Muscle layer of duodenum (tissue), 2 donors: Measurements from ENCODE around the gene DOCK9.

ENCODE experiments used
- H3K27ac ChIP-seq: one replicate; pipeline ENCODE4 v1.7.0; 2013; ENCODE audit warnings: mild to moderate bottlenecking, low read length
- H3K27me3 ChIP-seq: one replicate; pipeline ENCODE4 v1.7.0; 2013; ENCODE audit warnings: low read depth, mild to moderate bottlenecking, control low read depth, low read length
- H3K36me3 ChIP-seq, 2 donors: one replicate each; pipeline ENCODE4 v1.7.0; 2013; ENCODE audit warnings: low read length in 2 of 2, control low read depth in 1 of 2, mild to moderate bottlenecking in 1 of 2; ENCODE audit not compliant: insufficient read depth in 2 of 2, control insufficient read depth in 1 of 2
- H3K4me1 ChIP-seq, 2 donors: one replicate each; pipeline ENCODE4 v1.7.0; 2013; ENCODE audit warnings: low read length in 2 of 2, mild to moderate bottlenecking in 2 of 2, control low read depth in 1 of 2, moderate library complexity in 1 of 2; ENCODE audit not compliant: insufficient read depth in 2 of 2, control insufficient read depth in 1 of 2
- H3K4me3 ChIP-seq, 2 donors: one replicate each; pipeline ENCODE4 v1.7.0; 2013; ENCODE audit warnings: low read length in 2 of 2, low read depth in 1 of 2, mild to moderate bottlenecking in 1 of 2
- H3K9me3 ChIP-seq, 2 donors: one replicate each; pipeline ENCODE4 v1.7.0; 2013; ENCODE audit warnings: low read length in 2 of 2, control low read depth in 1 of 2, mild to moderate bottlenecking in 1 of 2; ENCODE audit not compliant: control insufficient read depth in 1 of 2
- donor health status: healthy.

The DOCK9 gene

GRCh38 chr13:98985591-98985990 lies 7.7 kb upstream of the DOCK9 start:
- no peak overlapping the region for H3K27ac ChIP-seq
- peaks cover 0 to 24% of the 10 kb centered on the region in 2 donors for H3K4me1 ChIP-seq

GRCh38 chr13:98984983-98985382 lies 7.1 kb upstream of the DOCK9 start:
- peaks cover 0 to 28% of the 10 kb centered on the region in 2 donors for H3K4me1 ChIP-seq

More at GRCh38 chr13:98985591-98985990, 7.7 kb upstream of the DOCK9 start:
- no peaks in the 10 kb centered on the region for H3K9me3 ChIP-seq
- no peaks in the 10 kb centered on the region for H3K36me3 ChIP-seq
- H3K4me3 ChIP-seq, result no peak overlapping the region
- H3K27me3 ChIP-seq, result no peaks in the 10 kb centered on the region

GRCh38 chr13:98984118-98984517 lies 6.3 kb upstream of the DOCK9 start:
- Histone ChIP-seq H3K27ac (no peak overlapping the region), H3K4me1 (peaks cover 0 to 35% of the 10 kb centered on the region in 2 donors), H3K4me3 (no peak overlapping the region), H3K9me3 (no peaks in the 10 kb centered on the region), H3K27me3 (no peaks in the 10 kb centered on the region), H3K36me3 (no peaks in the 10 kb centered on the region)

More at GRCh38 chr13:98984983-98985382, 7.1 kb upstream of the DOCK9 start:
- Histone ChIP-seq H3K27ac (no peak overlapping the region), H3K36me3 (no peaks in the 10 kb centered on the region), H3K27me3 (no peaks in the 10 kb centered on the region), H3K9me3 (no peaks in the 10 kb centered on the region), H3K4me3 (no peak overlapping the region)

- Histone ChIP-seq H3K27ac (no peak overlapping the region), H3K27me3 (no peaks in the 10 kb centered on the region), H3K4me3 (no peak overlapping the region), H3K4me1 (peaks cover 0 to 36% of the 10 kb centered on the region in 2 donors), H3K36me3 (no peaks in the 10 kb centered on the region), H3K9me3 (no peaks in the 10 kb centered on the region)
These were observed 5.3 kb upstream of the DOCK9 start for GRCh38 chr13:98983182-98983581.

GRCh38 chr13:98981369-98982080 lies 3.7 kb upstream of the DOCK9 start:
- H3K4me3 ChIP-seq, result no peak overlapping the region
- H3K27me3 ChIP-seq, result no peaks in the 10 kb centered on the region
- H3K36me3 ChIP-seq, result no peaks in the 10 kb centered on the region
- H3K27ac ChIP-seq, result no peak overlapping the region
- peaks cover 0 to 46% of the 10 kb centered on the region in 2 donors for H3K4me1 ChIP-seq
- no peaks in the 10 kb centered on the region for H3K9me3 ChIP-seq

GRCh38 chr13:98979012-98979660 lies 1.3 kb upstream of the DOCK9 start:
- H3K4me1 ChIP-seq, result peaks cover 0 to 65% of the 10 kb centered on the region in 2 donors
- no peak overlapping the region for H3K27ac ChIP-seq
- no peaks in the 10 kb centered on the region for H3K9me3 ChIP-seq
- H3K27me3 ChIP-seq, result no peaks in the 10 kb centered on the region
- H3K36me3 ChIP-seq, result no peaks in the 10 kb centered on the region
- no peak overlapping the region for H3K4me3 ChIP-seq

- H3K36me3 ChIP-seq, result no peaks in the 10 kb centered on the region
- H3K27ac ChIP-seq, result peak overlapping the region; percentile 58
- H3K9me3 ChIP-seq, result no peaks in the 10 kb centered on the region
- peaks cover 0 to 73% of the 10 kb centered on the region in 2 donors for H3K4me1 ChIP-seq
- H3K4me3 ChIP-seq, result peak overlapping the region; percentile 58 to 64
- H3K27me3 ChIP-seq, result no peaks in the 10 kb centered on the region
These were observed 416 bp upstream of the DOCK9 start for GRCh38 chr13:98978280-98978679.

GRCh38 chr13:98976941-98977340 lies 923 bp downstream of the DOCK9 start:
- Histone ChIP-seq H3K27me3 (no peaks in the 10 kb centered on the region), H3K36me3 (no peaks in the 10 kb centered on the region), H3K4me1 (peaks cover 0 to 79% of the 10 kb centered on the region in 2 donors), H3K9me3 (no peaks in the 10 kb centered on the region), H3K27ac (no peak overlapping the region), H3K4me3 (peak overlapping the region; percentile 58 to 64)

GRCh38 chr13:98976338-98976737 lies 1.5 kb downstream of the DOCK9 start:
- H3K27ac ChIP-seq, result peak overlapping the region; percentile 18
- H3K9me3 ChIP-seq, result no peaks in the 10 kb centered on the region
- H3K36me3 ChIP-seq, result no peaks in the 10 kb centered on the region
- H3K27me3 ChIP-seq, result no peaks in the 10 kb centered on the region
- peak overlapping the region; percentile 2 to 64 for H3K4me3 ChIP-seq
- H3K4me1 ChIP-seq, result peaks cover 0 to 81% of the 10 kb centered on the region in 2 donors

GRCh38 chr13:98975822-98976261 lies 2.0 kb downstream of the DOCK9 start:
- Histone ChIP-seq H3K27ac (peak overlapping the region; percentile 18), H3K27me3 (no peaks in the 10 kb centered on the region), H3K4me1 (peaks cover 0 to 82% of the 10 kb centered on the region in 2 donors), H3K9me3 (no peaks in the 10 kb centered on the region), H3K4me3 (peak overlapping the region; percentile 2 to 64), H3K36me3 (no peaks in the 10 kb centered on the region)

GRCh38 chr13:98974053-98974452 lies 3.8 kb downstream of the DOCK9 start:
- H3K4me1 ChIP-seq, result peaks cover 0 to 86% of the 10 kb centered on the region in 2 donors
- H3K4me3 ChIP-seq, result no peak overlapping the region
- no peak overlapping the region for H3K27ac ChIP-seq
- H3K27me3 ChIP-seq, result no peaks in the 10 kb centered on the region
- H3K9me3 ChIP-seq, result no peaks in the 10 kb centered on the region
- H3K36me3 ChIP-seq, result no peaks in the 10 kb centered on the region
